Cardiac fibroblast (primary cell): ENCODE results near the gene ELN.
A peak's percentile ranks its signal among the peaks of the same experiment; 100 is the strongest.

Source experiments
- DNase-seq, 2 donors: peaks; one replicate each; pipeline versions ENCODE4 v3.0.0 to v3.0.0-alpha.2; 2010; ENCODE audit warnings: low read depth in 2 of 2
- H3K4me3 ChIP-seq, 2 donors: replicated peaks in 1 of 2; 1 replicate in 1 of 2; 2 replicates in 1 of 2; pipeline ENCODE4 v1.5.1; 2011; ENCODE audit warnings: low read depth in 2 of 2, low read length in 2 of 2, mild to moderate bottlenecking in 2 of 2, moderate library complexity in 1 of 2
- TF ChIP-seq, protein P1 (sequence below): IDR thresholded peaks from one replicate; pipeline ENCODE4 v1.5.1; 2011; ENCODE audit warnings: low read depth, mild to moderate bottlenecking, low read length, inconsistent platforms

The ELN gene

GRCh38 chr7:74026406-74026902 is 1.5 kb upstream of the ELN start:
- no peak overlapping the region for H3K4me3 ChIP-seq
- DNase-seq = no peak
- TF ChIP-seq, protein P1, sequence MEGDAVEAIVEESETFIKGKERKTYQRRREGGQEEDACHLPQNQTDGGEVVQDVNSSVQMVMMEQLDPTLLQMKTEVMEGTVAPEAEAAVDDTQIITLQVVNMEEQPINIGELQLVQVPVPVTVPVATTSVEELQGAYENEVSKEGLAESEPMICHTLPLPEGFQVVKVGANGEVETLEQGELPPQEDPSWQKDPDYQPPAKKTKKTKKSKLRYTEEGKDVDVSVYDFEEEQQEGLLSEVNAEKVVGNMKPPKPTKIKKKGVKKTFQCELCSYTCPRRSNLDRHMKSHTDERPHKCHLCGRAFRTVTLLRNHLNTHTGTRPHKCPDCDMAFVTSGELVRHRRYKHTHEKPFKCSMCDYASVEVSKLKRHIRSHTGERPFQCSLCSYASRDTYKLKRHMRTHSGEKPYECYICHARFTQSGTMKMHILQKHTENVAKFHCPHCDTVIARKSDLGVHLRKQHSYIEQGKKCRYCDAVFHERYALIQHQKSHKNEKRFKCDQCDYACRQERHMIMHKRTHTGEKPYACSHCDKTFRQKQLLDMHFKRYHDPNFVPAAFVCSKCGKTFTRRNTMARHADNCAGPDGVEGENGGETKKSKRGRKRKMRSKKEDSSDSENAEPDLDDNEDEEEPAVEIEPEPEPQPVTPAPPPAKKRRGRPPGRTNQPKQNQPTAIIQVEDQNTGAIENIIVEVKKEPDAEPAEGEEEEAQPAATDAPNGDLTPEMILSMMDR = no peak

DNA sequence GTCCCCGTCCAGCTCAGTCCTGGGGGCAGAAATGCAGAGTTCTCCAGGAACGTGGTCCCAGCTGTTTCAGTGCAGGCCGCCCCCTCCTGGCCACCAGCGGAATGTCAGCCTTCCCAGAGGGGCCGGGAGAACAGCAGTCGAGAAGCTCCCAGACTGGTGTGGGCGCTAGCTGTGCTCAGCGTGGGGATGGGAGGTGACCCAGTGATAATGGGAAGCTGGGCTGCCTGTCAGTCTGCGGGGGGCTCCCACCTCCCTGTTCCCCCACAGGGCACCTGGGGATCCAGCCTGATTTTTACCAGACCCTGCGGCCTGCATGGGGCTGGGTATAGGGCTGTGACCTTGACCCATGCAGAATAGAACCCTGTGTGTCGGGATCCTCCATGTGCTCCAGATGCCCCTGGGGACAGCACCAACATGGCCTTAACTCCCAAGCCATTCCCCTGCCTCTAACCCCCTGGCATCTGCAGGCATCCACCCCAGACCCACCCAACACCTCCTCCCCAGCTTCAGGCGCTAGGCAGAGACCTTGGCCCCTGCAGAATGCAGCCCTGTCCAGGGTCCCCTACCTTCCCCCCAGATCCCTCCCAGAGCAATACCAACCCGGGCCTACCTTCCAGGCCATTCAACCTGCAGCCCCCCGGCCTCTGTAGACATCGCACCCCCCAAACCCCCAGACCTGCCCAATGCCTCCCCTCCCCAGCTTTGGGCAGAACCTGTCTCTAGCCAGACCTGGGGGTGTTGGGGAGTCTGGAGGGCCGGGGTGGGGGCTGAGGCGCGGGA is 880 bp upstream of the ELN start:
- no peak overlapping the region for H3K4me3 ChIP-seq

GRCh38 chr7:74028321-74028838 is 407 bp downstream of the ELN start:
- peak overlapping the region in 1 of 2 donors; percentile 30 for H3K4me3 ChIP-seq
- no peak for DNase-seq
- TF ChIP-seq, protein P1 = no peak

More for the DNA sequence above, 880 bp upstream of the ELN start:
- TF ChIP-seq, protein P1 = peak; percentile 96
- peak; percentile 60 to 76 for DNase-seq

- DNase-seq = no peak
- TF ChIP-seq, protein P1 = no peak
- H3K4me3 ChIP-seq = no peak overlapping the region
Observed at GRCh38 chr7:74029089-74029785, 1.3 kb downstream of the ELN start.

DNA sequence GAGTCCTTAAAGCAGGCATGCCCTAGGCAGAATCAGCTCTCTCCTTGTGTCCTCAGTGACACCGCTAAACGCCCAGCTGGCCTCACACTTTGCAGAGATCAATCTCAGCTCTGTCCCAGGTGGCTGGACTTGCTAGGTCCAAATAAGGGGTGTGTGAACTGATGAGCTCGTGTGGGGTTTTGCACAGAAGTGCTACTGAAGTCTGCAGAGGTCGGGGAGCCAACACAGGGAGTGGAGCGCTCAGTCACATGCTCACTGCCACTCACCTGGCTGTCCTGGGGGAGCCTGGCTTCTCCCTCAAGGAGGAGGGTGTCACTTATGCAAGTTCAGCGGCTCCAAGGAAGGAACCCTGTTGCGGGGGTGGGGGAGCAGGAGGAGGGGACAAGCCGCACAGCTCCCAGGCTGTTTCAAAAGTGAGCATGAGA is 2.0 kb downstream of the ELN start:
- DNase-seq = no peak
- TF ChIP-seq, protein P1 = no peak
- H3K4me3 ChIP-seq = no peak overlapping the region

DNA sequence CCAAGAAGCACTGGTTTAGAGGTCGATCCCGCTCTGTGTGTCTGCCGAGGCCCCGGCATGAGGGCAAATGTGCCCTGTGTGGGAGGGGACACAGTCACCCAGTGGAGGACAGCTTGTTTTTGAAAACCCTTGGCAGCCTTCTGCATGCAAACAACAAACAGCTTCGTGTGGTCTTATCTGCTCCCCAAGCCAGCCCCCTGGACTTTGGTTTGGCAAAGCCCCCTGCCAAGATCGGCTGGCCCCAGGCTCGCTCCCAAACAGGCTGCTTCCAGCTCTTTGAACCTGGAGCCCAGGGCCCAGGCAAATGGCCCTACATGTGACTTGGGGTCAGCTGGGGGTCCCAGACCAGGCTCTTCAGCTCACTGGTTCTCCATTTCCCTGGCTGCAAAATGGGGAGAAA is 2.9 kb downstream of the ELN start:
- no peak for DNase-seq
- TF ChIP-seq, protein P1 = no peak
- no peak overlapping the region for H3K4me3 ChIP-seq
